ENCODE data around the gene ICA1L. TPM values are rescaled to one million over a fixed set of nuclear protein-coding genes. Genes with fewer than 3 reads are reported as not detected.

Gene ICA1L
- total RNA-seq, 3 donors from 2014 or later = 1.6 to 12.7 (median 2.6) TPM

- no peak overlapping the region for H3K4me3 ChIP-seq
- no peak for TF ChIP-seq CTCF (IDR thresholded peaks at IDR 0.05)
- intact Hi-C loops (cut with DNase I, micrococcal nuclease) = no loop called here
- no peaks in the 10 kb centered on the region for H3K4me1 ChIP-seq (ENCODE audit: low read depth)
- ATAC-seq (no peak), DNase-seq (no peak)
- H3K9me3 ChIP-seq = no peaks in the 10 kb centered on the region
- H3K36me3 ChIP-seq (ENCODE audit: low read depth) = no peaks in the 10 kb centered on the region
Measured at GRCh38 chr2:202821206-202822160, 50.1 kb downstream of the ICA1L start.

GRCh38 chr2:202818321-202818720, 53.2 kb downstream of the ICA1L start:
- Histone ChIP-seq H3K4me3 (no peak overlapping the region), H3K9me3 (no peaks in the 10 kb centered on the region), H3K36me3 (ENCODE audit: low read depth) (no peaks in the 10 kb centered on the region), H3K4me1 (ENCODE audit: low read depth) (no peaks in the 10 kb centered on the region)
- intact Hi-C loops (cut with DNase I, micrococcal nuclease) = no loop called here
- DNase-seq = no peak
- TF ChIP-seq CTCF (IDR thresholded peaks at IDR 0.05) = no peak
- ATAC-seq = no peak

- DNase-seq (no peak), ATAC-seq (no peak)
- no peak for TF ChIP-seq CTCF (IDR thresholded peaks at IDR 0.05)
- Histone ChIP-seq H3K9me3 (no peaks in the 10 kb centered on the region), H3K4me1 (ENCODE audit: low read depth) (no peaks in the 10 kb centered on the region), H3K36me3 (ENCODE audit: low read depth) (no peaks in the 10 kb centered on the region), H3K4me3 (no peak overlapping the region)
- intact Hi-C loops (cut with DNase I, micrococcal nuclease) = no loop called here
Measured at GRCh38 chr2:202817771-202818170, 53.8 kb downstream of the ICA1L start.

GRCh38 chr2:202815548-202816360, 55.8 kb downstream of the ICA1L start:
- TF ChIP-seq CTCF (IDR thresholded peaks at IDR 0.05) = no peak
- DNase-seq (no peak), ATAC-seq (no peak)
- H3K4me1 ChIP-seq (ENCODE audit: low read depth) = no peaks in the 10 kb centered on the region
- intact Hi-C loops (cut with DNase I, micrococcal nuclease) = no loop called here
- no peak overlapping the region for H3K4me3 ChIP-seq
- peaks cover 3% of the 10 kb centered on the region for H3K9me3 ChIP-seq
- H3K36me3 ChIP-seq (ENCODE audit: low read depth) = no peaks in the 10 kb centered on the region

GRCh38 chr2:202814226-202814625, 57.3 kb downstream of the ICA1L start:
- H3K36me3 ChIP-seq (ENCODE audit: low read depth) = no peaks in the 10 kb centered on the region
- H3K4me1 ChIP-seq (ENCODE audit: low read depth) = no peaks in the 10 kb centered on the region
- intact Hi-C loops (cut with DNase I, micrococcal nuclease) = no loop called here
- no peak for DNase-seq
- H3K4me3 ChIP-seq = no peak overlapping the region
- H3K9me3 ChIP-seq = peaks cover 5% of the 10 kb centered on the region
- TF ChIP-seq CTCF (IDR thresholded peaks at IDR 0.05) = no peak
- no peak for ATAC-seq
